AG20443 (cell line): ENCODE data around the gene SLC6A20.
"Not testable (repeated sequence)": the region's sequence is repeated elsewhere in the genome, so short reads cannot be mapped to it uniquely, and the experiment has no call there.

Experiments
- DNase-seq: peaks from one replicate; pipeline ENCODE4 v3.0.0; 2012; ENCODE audit warnings: low spot score, mixed read lengths

SLC6A20 gene

DNA sequence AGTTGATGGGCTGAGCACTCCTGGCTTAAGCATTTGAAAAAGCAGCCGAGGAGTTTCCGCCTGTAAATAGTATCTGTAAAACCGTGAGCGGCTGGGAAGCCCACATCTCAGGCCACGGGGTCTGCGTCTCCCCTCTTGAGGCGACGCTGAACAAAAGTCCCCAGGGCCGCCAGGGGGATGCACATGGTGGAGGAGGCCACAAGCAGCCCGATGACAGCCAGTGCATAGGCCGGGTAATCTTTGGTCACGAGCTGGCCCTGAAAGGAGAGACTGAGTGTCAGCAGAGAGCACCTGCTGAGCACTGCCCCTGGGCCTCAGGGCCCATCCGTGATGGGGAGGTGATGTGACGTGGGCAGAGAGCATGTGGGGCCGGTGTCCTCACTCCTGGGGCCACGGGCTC, 37.5 kb downstream of the SLC6A20 start:
- DNase-seq = peak; percentile 7

DNA sequence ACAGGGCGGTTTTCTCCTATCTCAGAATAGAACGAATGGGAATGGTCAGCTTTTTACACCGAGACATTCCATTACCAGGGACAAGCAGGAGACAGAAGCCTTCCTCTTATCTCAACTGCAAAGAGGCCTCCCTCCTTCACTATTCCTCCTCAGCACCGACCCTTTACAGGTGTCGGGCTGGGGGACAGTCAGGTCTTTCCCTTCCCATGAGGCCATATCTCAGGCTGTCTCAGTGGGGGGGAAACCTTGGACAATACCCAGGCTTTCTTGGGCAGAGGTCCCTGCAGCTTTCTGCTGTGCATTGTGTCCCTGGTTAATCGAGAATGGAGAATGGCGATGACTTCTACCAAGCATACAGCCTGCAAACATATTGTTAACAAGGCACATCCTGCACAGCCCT, 39.2 kb downstream of the SLC6A20 start:
- not testable (repeated sequence) for DNase-seq

GRCh38 chr3:45756055-45756454, 40.3 kb downstream of the SLC6A20 start:
- no peak for DNase-seq

GRCh38 chr3:45754461-45754860, 41.9 kb downstream of the SLC6A20 start:
- no peak for DNase-seq

DNA sequence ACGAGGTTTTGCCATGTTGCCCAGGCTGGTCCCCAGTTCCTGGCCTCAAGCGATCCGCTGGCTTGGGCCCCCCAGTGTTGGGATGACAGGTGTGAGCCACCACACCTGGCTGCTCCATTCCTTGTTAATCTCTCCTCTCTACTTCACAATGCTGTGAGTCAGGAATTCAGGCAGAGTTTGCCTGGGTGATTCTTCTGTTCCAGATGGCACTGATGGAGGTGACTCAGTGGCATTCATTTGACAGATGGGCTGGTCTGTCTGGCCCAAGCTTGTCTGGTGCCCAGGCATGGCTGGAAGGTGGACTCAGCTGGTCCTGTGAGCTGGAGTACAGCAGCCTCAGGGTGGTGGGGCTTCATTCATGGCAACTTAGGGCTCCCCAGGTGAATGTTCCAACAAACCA, 43.2 kb downstream of the SLC6A20 start:
- DNase-seq = no peak

GRCh38 chr3:45751537-45752242, 44.6 kb downstream of the SLC6A20 start:
- no peak for DNase-seq

DNA sequence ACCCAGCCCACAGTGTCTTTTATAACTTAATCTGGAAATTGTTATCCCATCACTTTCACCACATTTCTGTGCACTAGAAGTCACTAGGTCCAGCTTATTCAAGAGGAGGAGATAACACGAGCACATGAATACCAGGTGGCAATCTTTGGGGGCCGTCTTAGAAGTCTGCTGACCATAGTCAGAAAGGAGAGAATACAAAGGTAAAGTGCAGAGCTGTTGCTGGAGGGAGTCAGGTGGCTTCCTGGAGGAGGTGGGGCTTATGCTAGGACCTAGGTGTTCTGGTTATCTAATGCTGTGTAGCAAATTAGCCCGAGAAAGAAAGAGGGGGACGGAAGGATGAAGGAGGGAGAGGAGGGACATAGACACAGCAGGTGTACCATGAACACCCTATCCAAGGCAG, 46.5 kb downstream of the SLC6A20 start:
- no peak for DNase-seq

- DNase-seq = not testable (repeated sequence)
These were observed 47.2 kb downstream of the SLC6A20 start for GRCh38 chr3:45749036-45749600.

GRCh38 chr3:45748068-45748467, 48.3 kb downstream of the SLC6A20 start:
- no peak for DNase-seq

GRCh38 chr3:45746777-45747622, 49.3 kb downstream of the SLC6A20 start:
- no peak for DNase-seq

GRCh38 chr3:45746165-45746776, 50.1 kb downstream of the SLC6A20 start:
- no peak for DNase-seq

DNA sequence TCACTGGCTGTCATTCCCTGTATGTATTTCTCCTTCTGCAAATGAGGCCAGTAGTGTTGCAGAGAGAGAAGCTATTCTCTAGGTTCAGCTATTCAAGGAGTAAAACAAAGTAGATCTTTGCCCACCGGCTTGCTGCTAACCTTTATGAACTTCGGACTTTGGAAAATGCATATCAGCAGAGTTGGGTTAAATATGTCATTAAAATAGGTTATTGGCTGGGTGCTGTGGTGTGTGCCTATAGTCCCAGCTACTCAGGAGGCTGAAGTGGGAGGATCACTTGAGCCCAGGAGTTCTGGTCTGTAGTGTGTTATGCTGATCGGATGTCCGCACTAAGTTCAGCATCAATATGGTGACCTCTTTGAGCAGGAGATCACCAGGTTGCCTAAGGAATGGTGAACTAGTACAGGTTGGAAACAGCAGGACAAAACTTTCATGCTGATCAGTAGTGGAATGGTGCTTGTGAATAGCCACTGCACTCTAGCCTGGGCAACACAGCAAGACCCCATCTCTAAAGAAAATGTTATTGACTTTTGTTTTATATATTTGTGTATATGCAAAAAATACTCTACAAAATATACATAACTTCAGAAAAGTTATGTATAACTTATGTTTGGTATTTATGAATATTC, 53.8 kb downstream of the SLC6A20 start:
- no peak for DNase-seq

DNA sequence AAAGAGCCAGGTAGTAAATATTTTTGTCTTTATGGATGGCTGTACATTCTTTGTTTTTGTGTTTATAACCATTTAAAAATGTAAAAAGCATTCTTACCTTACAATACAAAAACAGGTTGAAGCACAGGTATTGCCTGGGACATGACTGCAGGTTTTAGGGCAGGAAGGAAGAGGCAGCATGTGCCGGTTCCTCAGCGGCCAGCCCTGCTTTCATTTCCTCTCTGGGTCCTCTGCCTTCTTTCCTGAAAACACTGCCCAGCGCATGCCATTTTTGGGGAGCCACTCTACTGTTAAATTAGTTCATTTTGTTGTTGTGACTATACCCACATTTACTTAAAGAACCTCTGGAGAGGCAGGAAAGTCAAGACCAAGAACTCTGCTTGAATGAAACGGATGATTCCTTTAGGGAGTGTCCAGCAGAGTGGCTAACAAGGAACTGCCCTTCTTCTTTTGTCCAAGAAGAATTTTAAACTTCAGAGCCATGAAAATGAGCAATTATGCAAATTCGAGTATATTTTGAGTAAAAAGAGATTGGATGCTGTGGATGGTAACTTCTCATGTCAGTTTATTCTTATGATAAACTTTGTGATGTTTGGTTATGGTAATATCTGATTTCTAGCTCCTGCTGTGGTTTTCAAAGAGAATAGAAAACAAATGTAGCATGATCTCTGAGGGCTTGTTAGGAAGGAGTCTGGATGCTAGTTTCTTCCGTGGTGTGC, 54.4 kb downstream of the SLC6A20 start:
- no peak for DNase-seq

GRCh38 chr3:45741247-45741646, 55.1 kb downstream of the SLC6A20 start:
- no peak for DNase-seq

DNA sequence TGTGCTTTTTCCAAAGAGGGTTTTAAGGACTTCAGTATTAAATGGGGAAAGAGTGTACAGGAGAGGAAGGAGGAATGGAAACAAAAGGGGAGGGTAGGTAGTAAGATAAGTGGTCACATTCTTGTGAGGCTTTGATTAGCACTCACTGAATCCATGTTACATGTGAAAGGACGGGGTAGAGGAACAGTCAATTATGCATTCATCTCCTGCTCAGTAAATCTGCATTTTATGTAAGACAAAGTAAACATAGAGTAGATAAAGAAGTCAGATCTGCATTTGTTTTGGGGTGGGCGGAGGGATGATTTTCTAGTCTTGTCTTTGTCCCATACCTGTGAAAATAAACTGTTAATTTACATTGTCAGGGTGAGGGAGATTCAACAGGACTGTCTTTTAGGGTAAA, 56.3 kb downstream of the SLC6A20 start:
- DNase-seq = no peak

DNA sequence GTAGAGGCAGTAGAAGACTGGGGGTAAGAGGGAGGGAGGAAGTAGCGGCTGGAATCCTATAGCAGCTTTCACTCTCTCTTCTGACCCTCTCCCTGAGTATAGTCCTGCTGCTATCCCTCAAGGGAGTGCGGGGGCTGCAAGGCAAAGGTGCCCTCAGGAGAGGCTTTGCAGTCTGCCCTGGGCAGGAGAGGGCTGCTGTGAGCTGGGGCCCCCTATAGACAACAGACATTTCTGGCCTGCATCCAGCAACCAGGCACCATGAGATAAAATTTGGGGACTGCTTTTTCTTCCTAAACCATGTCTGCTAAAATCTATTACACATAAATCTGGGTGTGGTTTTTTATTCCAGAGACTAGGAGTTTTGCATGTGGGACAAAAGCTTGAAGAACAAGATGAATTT, 59.1 kb downstream of the SLC6A20 start:
- DNase-seq = no peak

DNA sequence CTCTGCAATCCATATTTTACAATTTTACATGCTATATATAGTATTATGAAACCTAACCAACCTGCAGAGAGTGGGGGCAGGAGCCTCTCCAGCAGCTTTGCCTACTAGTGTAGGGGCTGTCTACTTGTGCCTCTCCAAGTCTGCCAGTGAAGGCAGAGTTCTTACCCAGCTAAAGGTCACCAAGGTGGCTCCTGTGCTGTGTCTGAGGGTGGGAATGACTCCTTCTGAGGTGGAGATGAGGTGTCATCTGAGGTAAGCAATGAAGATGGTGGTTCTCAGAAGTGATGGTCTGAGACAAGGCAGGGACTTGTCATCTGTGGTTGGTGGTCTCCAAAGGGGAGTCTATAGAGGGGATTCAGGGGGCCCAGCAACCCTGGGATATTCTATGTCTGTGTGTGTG, 59.6 kb downstream of the SLC6A20 start:
- no peak for DNase-seq

GRCh38 chr3:45730409-45731154, 65.8 kb downstream of the SLC6A20 start:
- DNase-seq = no peak

- DNase-seq = no peak
These were observed 66.7 kb downstream of the SLC6A20 start for GRCh38 chr3:45729614-45730013.

- no peak for DNase-seq
These were observed 71.4 kb downstream of the SLC6A20 start for GRCh38 chr3:45724911-45725310.
